Superior temporal gyrus (tissue), 1 donor: Measurements from ENCODE around the gene CCDC82.

ENCODE experiments used
- DNase-seq: peaks from one replicate; pipeline ENCODE4 v3.0.0-alpha.2; 2016; ENCODE audit errors: extremely low spot score

Gene CCDC82

DNA sequence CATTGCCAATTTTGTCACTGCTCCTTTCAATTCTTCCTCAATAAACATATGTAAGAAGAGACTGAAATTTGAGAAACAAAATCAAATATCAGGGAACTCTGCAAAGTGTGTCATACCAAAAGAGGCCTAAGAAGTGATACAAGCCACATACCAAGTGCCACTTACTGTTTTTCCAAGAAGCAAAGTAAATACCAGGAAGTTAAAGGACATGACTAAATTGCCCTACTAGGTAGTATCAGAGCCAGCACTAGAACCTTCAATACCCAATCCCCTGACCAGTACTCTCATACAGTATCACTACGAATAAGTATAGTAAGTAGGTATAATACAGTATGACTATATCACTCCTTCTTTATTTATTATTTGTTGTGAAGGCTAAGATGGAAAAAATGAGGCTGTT is 60.3 kb downstream of the CCDC82 start:
- DNase-seq = no peak

DNA sequence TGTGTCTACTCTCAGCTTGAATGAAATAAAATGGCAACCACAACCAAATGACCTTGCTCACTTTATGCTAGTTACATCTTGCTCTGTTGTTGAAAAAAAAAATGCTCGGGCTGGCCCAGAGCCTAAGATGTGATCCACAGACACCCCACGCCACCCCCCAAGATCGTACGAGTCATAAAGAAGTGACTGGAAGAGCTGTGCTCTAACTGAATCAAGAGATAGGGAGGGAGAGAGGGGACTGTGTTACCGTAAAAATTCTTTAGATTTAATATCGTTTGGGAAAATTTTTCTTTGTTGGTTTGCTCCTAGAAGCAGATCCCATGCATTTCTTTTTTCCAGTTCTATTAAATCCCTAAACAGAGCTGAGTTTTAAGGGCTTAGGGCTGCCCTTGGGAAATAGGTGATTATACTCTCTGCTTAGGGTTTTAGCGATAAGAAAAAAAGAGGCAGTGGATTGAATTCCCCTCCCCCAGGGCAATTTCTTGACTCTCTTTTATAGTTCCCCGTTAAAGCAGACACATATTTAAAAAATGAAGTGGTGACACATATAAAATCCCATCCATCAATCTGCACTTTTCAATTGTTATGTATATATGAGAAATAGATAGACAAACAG is 61.2 kb downstream of the CCDC82 start:
- no peak for DNase-seq

DNA sequence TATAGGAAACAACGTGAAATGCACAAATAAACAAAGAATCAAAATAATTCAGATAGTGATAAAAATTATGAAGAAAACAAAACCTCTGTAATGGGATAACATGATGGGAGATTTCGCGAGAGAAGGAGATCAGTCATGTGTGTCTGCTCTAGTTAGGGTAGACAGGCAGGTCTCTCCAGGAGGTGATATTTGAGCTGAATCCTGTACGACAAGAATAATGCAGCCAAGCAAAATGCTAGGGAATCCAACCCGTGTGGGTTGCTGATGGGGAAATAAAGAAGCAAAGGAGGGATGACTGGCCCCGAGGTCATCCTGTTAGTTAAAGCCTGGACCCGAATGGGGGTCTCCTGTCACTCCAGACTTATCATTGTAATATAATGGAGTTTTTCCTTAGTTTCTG is 62.8 kb downstream of the CCDC82 start:
- no peak for DNase-seq

DNA sequence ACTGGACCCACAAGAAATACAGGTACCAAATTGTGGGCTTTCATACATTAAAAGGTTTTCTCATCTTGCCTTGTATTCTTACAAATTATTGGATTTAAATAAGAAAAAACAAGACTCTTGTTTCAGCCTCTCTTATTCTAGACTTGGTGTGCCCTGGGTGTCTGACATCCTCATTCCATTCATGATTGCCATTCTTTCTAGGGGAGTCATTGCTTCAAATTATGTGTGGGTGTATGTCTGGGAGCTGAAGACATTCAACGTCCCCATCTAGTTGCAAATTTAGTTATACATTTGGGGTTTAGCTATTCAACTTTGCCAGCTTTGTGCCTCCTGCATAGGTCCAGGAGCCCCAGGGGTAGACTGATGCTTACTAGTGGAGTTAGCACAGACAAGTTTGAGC is 64.8 kb downstream of the CCDC82 start:
- DNase-seq = no peak

DNA sequence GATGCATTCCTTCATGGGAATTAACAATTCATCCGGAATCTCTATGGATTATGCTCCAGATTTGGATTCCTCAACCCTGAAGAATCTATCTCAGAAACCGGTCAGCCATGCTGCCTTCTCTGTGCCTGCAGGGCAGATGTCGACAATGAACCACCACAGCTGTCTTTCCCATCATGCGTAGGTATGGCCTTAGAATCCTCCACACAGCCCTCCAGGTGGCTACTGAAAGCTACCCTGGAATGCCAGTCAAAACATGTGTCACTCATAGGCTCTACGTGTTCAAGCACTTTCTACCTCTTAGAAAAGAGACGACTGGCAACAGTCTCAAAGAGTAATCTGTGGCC is 66.1 kb downstream of the CCDC82 start:
- no peak for DNase-seq

DNA sequence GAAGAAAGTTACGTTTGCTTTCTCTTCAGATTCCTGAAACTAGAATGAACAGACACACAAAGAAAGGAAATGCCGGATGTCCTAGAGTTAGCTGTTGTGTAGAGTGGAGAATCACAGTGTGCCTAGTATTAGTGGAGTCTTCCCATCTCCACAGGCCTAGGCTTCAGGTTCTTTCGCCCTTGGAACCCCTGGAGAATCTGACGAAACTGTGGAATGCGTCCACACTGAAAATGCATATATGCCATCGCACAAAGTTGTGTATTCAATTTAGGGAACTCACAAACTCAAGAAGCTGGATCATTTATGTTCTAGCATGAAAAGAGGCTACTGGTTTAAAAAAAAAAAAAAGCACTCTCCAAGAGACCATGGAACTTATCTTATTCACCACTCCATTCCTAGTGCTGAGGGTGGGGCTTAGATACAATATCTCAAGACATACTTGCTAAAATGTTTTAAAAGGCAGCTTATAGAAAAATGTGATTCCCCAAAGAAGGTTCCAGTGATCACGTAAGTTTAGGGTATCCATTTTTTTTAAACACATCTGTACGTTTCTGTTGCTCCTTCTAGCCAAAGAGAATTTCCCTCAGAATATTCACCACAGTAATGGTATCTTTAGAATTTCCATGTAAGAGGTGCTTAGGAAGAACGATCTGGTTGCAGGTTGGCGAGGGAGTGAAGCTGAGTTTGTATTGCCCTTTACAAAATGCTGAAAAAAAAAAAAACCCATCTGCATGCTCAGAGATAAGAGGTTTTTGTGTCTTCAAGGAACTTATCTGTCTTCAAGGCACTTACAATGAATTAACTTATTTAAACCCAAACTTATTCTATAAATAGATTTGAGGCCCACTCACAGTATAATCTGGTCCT is 66.7 kb downstream of the CCDC82 start:
- no peak for DNase-seq

DNA sequence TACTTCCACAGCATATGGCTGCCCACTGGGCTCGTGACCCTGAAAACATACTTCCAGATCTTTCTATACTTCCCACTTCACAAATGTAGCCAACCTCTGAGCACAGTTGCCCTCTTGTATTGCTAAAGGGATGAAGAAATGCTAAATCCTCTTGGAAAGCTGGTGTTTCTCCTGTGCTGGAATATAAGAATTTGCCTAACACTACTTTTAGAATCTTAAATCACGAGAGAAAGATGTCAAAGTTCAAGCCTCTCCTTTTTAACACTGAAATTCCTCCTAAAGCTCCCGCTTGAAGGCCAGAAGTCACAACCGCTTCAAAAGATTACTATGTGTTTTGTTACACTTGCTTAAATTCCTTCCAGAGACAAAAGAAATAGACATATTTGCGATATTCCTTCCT is 68.6 kb downstream of the CCDC82 start:
- DNase-seq = no peak

DNA sequence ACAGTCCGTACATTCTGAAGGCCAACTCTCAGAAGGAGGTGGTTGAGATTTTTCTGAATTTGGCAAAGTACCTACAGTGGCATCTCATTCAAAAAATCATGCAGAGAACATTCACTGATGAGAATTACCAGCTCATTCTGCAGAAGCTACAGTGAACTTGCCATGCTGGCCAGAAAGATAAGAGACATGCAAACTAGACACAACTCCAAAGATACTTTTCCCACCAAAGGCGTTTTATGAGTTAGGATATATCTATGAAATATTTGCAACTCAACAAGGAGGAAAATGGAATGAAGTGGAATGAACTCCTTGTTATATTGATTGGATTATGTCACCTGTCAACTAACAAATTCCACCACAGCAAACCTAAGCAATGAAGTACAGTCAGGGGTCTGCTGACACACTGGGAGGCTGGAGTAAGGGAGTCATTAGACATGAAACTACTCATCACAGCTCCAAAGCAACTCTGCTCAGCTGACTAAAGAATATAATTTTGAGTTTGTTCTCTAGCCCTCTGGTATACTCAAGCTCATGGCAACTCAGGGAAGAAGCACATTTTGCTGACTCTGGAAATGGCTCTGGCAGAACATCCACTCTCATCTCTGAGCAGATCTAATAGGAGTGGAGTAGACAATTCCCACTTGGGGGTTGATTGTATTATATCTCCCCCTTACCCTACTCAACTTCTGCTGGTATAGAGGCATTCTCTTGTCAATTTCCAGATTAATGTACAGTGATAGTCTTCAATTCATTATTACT is 69.6 kb downstream of the CCDC82 start:
- no peak for DNase-seq

DNA sequence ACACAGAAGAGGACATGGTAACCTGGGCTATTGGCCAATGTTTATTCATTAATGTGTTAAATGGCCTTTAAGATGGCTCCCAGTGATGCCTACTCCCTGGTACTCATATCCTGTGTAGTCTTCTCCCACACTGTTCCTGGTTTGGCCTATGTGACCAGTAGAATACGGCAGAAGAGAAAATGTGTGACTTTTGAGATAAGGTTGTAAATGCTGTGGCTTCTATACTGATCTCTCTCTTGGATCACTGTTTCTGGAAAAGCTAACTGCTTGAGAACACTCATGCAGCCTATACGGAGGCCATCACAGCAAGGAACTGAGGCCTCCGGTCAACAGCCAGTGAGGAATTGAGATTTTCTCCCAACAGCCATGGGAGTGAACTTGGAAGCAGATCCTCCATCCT is 70.9 kb downstream of the CCDC82 start:
- no peak for DNase-seq

DNA sequence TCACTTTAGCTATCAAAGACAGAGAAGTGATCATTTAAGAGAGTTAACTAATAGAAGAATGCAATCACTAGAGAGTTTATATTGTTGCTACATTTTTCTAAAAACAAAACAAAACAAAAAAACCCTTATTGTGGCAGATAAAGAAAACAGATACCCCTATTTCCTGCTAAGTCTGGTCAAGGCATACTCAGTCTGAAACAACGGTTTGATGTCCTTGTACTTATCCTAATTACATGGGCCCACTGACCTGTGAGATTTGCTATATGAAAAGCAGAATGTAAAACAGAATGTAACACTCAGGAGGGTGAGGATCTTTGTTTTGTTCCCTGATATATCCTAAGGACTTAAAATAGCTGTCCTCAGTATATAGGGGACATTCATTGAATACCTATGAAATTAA is 71.3 kb downstream of the CCDC82 start:
- DNase-seq = no peak

DNA sequence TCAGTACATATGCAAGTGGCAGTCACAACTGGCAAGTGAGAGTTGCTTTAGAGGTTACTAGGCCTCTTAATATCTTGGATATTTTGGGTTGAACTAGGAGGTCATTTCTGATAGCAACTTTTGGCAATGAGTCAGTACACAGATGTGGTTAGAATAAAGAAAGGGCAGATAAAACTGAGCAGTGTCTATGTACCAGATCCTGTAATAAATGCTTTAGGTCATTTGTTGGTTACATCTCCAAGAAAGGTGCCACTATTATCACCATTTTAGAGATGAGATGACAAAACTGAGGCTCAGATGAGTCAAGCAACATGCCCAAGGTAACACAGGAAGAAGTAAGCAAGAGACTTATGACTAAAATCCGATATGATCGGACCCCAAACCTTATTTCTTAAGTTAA is 71.7 kb downstream of the CCDC82 start:
- no peak for DNase-seq

DNA sequence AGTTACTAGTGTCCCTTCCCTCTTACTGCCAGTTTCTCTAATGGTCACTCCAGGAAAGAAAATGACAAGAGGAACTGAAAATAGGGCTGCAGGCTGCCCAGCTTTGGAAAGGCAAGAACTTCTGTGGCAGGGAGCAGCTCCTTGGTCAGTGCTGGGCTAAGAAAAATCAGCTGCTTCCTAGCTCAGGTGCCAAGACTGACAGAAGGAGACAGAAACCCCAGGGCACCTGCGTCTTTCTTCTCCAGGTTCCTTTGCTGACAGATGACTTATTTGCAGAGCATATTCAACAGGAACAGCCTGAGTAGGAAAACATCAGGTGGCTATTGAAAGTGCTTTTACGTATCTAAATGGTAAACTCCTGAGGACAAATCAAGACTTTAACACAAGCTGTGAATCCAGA is 72.1 kb downstream of the CCDC82 start:
- no peak for DNase-seq

DNA sequence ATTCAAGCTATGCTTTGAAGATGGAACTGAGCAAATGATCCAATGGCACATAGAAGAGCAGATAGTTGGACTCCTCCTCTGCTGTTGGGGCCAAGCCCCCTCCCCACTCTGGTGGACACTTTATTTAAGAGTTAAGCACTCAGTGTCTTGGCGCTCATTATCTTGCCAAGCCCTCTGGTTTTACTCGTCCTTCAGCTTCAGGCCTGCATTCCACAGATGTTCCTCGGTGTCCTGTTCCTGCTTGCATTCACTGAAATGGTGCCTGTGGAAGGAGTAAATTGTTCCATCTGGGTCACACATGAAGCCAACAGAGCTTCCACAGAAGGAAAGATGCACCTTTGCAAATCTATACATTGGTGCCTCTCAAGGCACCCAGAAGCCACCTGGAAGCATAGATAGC is 72.8 kb downstream of the CCDC82 start:
- no peak for DNase-seq

DNA sequence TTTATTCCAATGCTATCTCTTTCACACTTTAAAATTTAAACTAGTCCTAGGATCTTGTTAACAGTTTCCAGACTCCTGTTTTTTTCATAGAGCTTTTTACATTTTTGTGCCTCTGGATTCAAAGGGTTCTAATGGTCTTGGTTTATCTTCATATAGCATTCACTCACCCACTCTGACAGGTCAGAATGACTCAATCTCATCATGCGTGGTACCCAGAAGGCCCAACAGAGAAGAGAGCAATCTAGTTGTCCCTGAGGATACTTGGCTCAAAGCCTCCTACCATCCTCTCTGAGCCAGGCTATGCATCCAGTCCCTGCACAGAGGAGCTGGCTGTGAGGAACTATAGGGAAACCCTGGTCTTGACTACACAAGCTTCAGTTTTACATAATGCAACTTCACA is 74.2 kb downstream of the CCDC82 start:
- DNase-seq = no peak

DNA sequence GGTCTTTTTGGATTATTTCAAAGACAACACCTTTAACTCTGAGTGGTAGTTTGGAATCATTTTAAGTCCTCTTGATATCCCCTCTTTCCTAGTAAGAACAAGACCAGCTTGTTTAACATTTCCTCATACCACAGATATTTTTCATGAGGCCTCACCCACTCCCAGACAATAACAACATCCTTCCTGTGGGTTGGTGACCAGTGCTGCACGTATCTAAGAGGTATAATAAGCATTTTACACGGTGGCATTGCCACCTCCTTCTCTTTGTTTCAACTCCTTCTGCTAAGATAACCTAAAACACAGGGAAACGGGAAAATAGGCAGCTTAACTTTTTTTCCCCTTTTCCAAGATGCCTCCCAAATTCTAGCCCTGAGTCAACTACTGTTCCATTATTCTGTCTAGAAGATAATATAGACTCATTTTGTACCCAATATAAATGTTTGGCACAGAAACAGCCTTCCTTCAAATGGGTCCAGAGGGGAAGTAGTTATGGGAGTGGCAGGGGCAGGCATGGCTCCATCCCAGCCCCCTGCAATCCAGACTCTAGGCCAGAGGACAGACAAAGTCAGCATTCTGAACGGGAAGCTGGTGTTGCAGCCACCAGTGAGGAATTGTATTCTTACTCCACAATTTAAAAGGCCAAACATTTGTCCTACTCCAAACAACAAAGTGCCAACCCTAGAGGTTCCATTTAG is 75.2 kb downstream of the CCDC82 start:
- DNase-seq = no peak

DNA sequence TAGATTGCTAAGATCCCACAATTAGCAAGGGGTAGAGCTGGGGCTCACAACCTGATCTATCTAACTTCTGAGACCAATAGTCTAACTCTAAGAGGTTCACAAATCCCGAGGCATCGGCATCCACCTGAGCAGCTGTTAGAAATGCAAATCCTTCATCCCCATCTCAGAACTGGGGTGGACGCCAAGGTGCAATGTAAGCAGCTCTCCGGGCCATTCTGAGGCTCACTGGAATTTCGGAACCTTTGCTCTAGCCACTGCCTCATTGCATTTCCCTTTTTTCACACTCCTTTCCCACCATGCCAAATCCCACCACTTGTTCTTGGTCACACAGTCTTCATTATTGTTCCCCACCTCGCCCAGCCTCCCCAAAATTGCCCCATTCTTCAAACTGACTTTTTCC is 76.5 kb downstream of the CCDC82 start:
- no peak for DNase-seq

DNA sequence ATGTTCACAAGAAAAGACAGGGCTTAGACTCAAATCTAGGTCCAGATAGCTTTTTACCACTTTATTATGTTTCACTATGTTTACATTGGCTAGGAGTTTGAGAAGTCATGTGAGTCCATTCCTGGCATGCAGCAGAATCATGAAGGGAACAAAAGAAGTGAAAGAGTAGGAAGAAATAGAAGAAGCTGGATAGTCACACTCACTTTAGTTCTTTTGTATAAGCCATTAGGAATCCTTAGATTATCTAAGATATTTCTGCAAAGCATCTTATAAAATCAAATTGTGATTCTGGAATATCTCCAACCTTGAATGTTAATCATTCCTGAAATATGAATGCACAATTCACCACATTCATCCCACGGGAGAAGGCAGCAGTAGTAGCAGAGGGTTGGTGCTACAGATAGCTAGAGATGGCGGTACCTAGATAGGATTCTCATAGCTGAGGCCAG is 78.6 kb downstream of the CCDC82 start:
- DNase-seq = no peak

DNA sequence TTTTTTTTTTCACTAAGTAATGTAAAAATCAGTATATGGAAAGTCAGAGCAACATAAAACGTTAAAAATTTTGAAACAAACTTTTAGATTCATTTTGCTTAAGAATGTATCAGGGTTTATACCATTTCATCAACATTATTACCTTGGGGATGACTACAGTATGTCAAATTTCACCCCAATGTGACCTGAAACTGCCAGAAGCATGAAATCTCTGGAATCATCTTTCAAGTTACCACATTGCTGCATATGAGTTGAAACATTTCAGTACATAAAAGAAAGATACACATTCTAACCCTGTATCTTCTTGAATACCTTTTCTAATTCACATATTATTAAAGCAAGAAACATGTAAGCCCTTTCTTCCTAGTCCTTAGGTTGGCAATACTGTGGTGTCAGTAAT is 79.5 kb downstream of the CCDC82 start:
- DNase-seq = no peak

DNA sequence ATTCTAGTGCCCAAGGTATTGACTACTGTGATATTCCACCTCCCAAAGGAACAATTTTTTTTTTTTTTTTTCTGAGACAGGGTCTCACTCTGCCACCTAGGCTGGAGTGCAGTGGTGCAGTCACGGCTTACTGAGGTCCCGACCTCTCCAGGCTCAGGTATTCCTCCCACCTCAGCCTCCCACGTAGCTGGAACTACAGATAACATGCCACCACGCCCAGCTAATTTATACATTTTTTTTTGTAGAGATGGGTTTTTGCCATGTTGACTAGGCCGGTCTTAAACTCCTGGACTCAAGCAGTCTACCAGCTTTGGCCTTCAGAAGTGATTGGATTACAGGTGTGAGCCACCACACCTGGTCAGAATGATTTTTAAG is 80.1 kb downstream of the CCDC82 start:
- no peak for DNase-seq

DNA sequence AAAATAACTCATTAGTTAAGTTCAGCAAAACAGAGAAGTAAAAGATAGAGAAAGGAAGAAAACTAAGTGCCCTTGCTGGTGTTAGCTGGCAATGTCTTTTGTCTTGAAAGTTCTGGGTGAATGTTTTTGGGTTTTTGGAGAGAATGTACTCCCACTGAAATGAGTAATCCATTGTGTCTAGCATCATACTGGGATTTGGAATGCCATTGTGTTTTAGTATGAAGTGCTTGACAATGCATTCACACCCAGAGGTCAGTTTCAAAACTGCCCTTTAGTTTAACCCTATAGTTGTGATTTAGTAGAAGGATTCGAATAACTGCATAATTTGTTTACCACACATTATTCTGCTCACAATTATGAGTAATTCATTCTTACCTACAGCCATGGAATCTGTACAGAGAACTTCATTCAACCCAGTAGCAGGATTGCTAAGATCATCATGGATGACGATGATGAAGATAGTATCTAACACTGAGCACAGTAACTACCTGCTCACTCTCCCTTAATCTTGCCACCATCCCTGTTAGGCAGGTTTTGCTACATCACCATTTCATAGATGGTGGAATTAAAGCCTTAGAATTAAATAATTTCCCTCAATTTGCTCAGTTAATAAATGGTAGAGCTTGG is 80.6 kb downstream of the CCDC82 start:
- DNase-seq = no peak

DNA sequence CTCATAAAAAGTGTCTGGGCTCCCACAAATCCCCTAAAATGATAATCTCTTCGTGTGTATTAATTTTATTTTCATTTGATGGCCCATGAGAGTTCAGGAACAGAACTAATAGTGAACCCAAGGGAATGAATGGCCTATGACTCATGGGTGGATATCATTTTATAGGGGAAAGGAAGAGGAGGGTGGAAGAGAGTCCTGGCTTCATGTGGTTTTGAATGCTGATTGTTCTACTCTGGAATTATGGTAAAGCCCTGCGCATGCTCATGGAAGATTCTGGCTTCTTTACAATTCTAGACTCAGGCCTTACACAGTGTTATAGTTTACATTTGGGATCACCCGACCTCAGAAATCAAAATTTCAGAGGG is 82.0 kb downstream of the CCDC82 start:
- DNase-seq = no peak
